NT2/D1 (cell line): ENCODE measurements around the gene TSHZ3.

ENCODE experiments used
- DNase-seq: peaks from one replicate; pipeline ENCODE4 v3.0.0-alpha.2; 2011; ENCODE audit warnings: low read depth, low spot score
- H3K27me3 ChIP-seq: 2 replicates; pipeline ENCODE4 v1.6.0; 2011; ENCODE audit warnings: mild to moderate bottlenecking; ENCODE audit not compliant: insufficient read length, insufficient read depth
- H3K36me3 ChIP-seq: 2 replicates; pipeline ENCODE4 v1.6.1; 2011; ENCODE audit warnings: mild to moderate bottlenecking, low read length, mixed read lengths; ENCODE audit not compliant: insufficient read depth, insufficient read length
- H3K4me1 ChIP-seq: 2 replicates; pipeline ENCODE4 v1.5.1; 2011; ENCODE audit not compliant: insufficient read depth, insufficient read length
- H3K4me3 ChIP-seq: 2 replicates; pipeline ENCODE4 v1.5.1; 2011; ENCODE audit warnings: low read depth; ENCODE audit not compliant: insufficient read length
- H3K9ac ChIP-seq: 2 replicates; pipeline ENCODE4 v1.6.0; 2011; ENCODE audit warnings: low read depth; ENCODE audit not compliant: insufficient read length
- H3K9me3 ChIP-seq: 2 replicates; pipeline ENCODE4 v1.5.1; 2011; ENCODE audit warnings: mild to moderate bottlenecking, low read length; ENCODE audit not compliant: insufficient read depth
- SUZ12 ChIP-seq: IDR thresholded peaks from 2 replicates; pipeline ENCODE4 v1.6.1; 2011; ENCODE audit not compliant: insufficient read length, insufficient read depth; ENCODE audit errors: extremely low read depth
- YY1 ChIP-seq: IDR thresholded peaks from 2 replicates; pipeline ENCODE4 v1.6.1; 2011; ENCODE audit not compliant: insufficient read length, insufficient read depth
- ZNF274 ChIP-seq: IDR thresholded peaks from 2 replicates; pipeline ENCODE4 v1.6.1; 2011; ENCODE audit warnings: mild to moderate bottlenecking, low read depth, low read length

Gene TSHZ3

DNA sequence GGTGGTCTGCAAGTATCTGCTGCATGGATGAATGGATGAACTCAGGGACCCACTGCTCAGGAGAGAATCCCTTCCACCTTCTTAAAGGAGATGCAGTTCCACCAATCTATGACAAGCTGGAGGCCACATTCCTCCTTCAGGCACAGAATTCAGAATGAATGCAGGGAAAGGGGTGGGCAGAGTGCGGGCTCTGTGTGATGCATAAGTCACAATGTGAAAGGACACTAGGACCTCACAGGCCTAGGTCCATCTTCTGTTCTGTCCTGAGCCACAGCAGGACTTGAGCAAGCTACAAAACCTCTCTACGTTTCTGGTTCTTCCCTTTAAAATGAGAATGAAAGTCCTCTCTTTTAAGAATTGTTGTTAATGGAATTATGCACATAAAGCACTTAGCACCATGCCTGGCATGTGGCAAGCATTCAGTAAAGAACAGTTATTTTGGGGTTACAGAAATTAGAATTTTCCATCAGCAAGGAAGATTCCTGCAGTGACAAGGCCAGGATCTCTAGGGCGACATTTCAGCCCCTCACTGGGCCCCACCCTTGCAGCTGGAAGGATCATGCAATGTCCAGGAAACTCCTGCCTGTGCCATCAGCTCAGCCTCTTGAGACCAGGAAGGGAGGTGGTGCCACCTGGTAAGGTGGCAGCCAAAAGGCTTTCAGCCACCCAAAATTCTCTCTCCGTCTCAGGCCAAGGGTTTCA, 38.7 kb downstream of the TSHZ3 start:
- no peaks in the 10 kb centered on the region for H3K27me3 ChIP-seq
- no peak overlapping the region for H3K4me3 ChIP-seq
- no peaks in the 10 kb centered on the region for H3K9me3 ChIP-seq
- TF ChIP-seq ZNF274: no peak
- TF ChIP-seq SUZ12: no peak
- no peak for TF ChIP-seq YY1
- no peaks in the 10 kb centered on the region for H3K36me3 ChIP-seq
- H3K9ac ChIP-seq: no peak overlapping the region
- DNase-seq: no peak
- H3K4me1 ChIP-seq: no peaks in the 10 kb centered on the region

DNA sequence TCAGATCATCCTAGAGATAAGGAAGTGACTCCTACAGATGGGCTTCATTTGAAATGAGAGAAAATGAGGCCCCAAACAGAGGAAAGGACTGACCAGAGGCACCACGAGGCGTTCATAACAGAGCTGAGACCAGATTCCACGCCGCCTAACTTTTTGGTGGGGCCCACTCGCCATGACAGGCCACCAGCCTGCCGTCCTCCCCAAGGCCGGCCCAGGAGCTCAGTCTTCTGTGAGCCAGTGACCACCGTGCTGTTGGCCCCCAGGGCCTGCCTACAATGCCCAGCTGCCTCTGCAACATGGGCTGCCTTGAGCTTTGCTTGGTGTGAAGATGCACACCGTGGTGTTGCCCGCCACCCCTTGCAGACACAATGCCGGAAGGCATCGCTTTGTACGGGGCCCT, 40.5 kb downstream of the TSHZ3 start:
- TF ChIP-seq YY1 (no peak), ZNF274 (no peak), SUZ12 (no peak)
- no peaks in the 10 kb centered on the region for H3K4me1 ChIP-seq
- H3K9me3 ChIP-seq: no peaks in the 10 kb centered on the region
- H3K4me3 ChIP-seq: no peak overlapping the region
- H3K9ac ChIP-seq: no peak overlapping the region
- H3K36me3 ChIP-seq: no peaks in the 10 kb centered on the region
- DNase-seq: no peak
- no peaks in the 10 kb centered on the region for H3K27me3 ChIP-seq

DNA sequence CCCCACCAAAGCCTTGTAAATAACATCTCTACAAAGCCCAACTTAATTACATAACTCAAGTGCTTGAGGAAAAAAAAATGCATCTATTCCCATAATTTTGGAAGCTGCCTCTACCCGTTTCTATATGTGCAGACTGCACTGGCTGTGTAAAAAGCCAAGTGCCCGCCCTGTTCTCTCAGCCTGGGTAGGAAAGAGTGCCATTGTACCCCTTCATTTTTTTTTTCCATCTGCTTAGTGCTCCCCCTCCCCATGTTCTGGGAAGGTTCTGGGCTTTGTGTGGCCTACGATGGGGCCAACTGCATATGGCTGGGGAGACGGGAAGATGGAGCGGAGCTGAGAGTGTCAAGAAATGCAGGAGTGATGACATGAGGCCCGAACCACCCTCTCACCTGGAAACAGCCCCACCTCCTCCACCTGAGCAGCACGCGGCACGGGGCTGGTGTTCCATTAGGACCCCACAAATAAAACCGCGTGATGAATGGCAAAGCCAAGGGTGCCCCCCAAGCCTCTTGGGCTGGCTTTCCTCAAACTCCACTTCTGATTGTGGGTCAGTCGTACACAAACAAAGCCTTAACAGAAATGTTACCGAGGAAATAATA, 42.1 kb downstream of the TSHZ3 start:
- no peaks in the 10 kb centered on the region for H3K36me3 ChIP-seq
- no peak for DNase-seq
- H3K4me3 ChIP-seq: no peak overlapping the region
- H3K9me3 ChIP-seq: no peaks in the 10 kb centered on the region
- no peaks in the 10 kb centered on the region for H3K27me3 ChIP-seq
- TF ChIP-seq ZNF274: no peak
- no peak for TF ChIP-seq YY1
- no peak for TF ChIP-seq SUZ12
- H3K4me1 ChIP-seq: no peaks in the 10 kb centered on the region
- H3K9ac ChIP-seq: no peak overlapping the region

GRCh38 chr19:31306006-31306753, 43.1 kb downstream of the TSHZ3 start:
- H3K9ac ChIP-seq: no peak overlapping the region
- no peak overlapping the region for H3K4me3 ChIP-seq
- TF ChIP-seq YY1: no peak
- no peak for TF ChIP-seq ZNF274
- no peak for TF ChIP-seq SUZ12
- no peaks in the 10 kb centered on the region for H3K9me3 ChIP-seq
- no peak for DNase-seq
- no peaks in the 10 kb centered on the region for H3K4me1 ChIP-seq
- no peaks in the 10 kb centered on the region for H3K36me3 ChIP-seq
- H3K27me3 ChIP-seq: no peaks in the 10 kb centered on the region

DNA sequence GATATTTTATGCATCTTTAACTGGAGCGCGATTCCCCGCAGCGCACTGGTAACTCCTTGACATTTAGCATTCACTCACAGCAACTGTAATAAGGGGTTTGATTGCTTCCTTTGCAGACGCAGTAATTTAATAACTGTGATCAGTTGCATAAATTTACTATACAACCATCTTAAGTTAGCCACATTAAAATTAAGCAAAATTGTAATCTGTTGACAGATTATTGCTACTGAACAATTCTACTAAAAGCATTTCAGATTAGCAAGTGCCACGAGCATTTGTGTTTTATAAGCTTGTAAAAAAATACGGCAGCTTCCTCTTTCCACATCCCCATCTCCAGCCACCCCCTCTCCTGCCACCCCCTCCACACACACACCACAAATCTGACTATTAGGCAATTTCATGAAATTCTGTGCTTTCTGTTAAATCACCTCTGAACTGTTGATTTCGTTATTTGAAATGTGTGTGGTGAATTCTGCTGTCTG, 44.4 kb downstream of the TSHZ3 start:
- no peak overlapping the region for H3K9ac ChIP-seq
- DNase-seq: no peak
- H3K27me3 ChIP-seq: no peaks in the 10 kb centered on the region
- no peak overlapping the region for H3K4me3 ChIP-seq
- H3K4me1 ChIP-seq: no peaks in the 10 kb centered on the region
- TF ChIP-seq YY1: no peak
- TF ChIP-seq ZNF274: no peak
- TF ChIP-seq SUZ12: no peak
- H3K9me3 ChIP-seq: no peaks in the 10 kb centered on the region
- H3K36me3 ChIP-seq: no peaks in the 10 kb centered on the region

DNA sequence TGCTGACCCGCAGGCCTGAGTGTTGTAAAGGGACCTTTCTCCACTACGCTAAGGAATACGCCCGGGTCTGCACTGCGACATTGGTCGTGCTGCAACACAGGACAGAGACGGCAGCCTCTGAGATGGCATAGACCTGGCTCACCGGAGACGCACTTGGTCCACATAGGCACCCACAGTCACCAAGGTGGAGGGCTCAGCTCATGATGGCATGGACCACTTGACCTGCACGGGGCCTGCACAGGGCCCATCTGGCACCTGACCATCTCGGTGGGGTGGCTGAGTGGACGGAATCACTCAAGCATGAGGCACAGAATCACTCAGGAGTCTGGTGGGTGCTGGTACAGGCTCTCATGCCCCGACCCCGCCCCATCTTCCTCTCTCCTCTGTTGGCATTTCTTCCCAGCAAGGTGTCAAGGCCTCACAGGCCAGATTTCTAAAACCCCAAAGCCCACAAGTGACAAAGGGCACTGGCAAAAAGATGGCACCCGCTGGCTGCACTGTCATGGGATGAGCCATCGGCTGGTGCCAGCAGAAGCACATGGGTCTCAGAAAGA, 45.9 kb downstream of the TSHZ3 start:
- H3K36me3 ChIP-seq: no peaks in the 10 kb centered on the region
- H3K4me3 ChIP-seq: no peak overlapping the region
- TF ChIP-seq SUZ12 (no peak), ZNF274 (no peak), YY1 (no peak)

GRCh38 chr19:31301306-31301980, 47.8 kb downstream of the TSHZ3 start:
- Histone ChIP-seq H3K4me1 (peaks cover 2% of the 10 kb centered on the region), H3K9me3 (no peaks in the 10 kb centered on the region), H3K27me3 (no peaks in the 10 kb centered on the region), H3K4me3 (no peak overlapping the region), H3K9ac (no peak overlapping the region), H3K36me3 (no peaks in the 10 kb centered on the region)
- no peak for DNase-seq
- TF ChIP-seq SUZ12 (no peak), ZNF274 (no peak), YY1 (no peak)

More for the DNA sequence above, 45.9 kb downstream of the TSHZ3 start:
- H3K9me3 ChIP-seq: no peaks in the 10 kb centered on the region
- no peaks in the 10 kb centered on the region for H3K27me3 ChIP-seq
- no peak for DNase-seq
- H3K4me1 ChIP-seq: no peaks in the 10 kb centered on the region
- H3K9ac ChIP-seq: no peak overlapping the region
